ENCODE results near the gene TRAPPC4. TPM values are rescaled to one million over a fixed set of nuclear protein-coding genes. Genes with fewer than 3 reads are reported as not detected.
"Not testable (repeated sequence)": the region's sequence is repeated elsewhere in the genome, so short reads cannot be mapped to it uniquely, and the experiment has no call there.

TRAPPC4 gene
- total RNA-seq, 1 donor from 2014 or later: 62.6 TPM

- DNase-seq (ENCODE audit: low spot score): no peak
Measured at GRCh38 chr11:119014209-119014924, 4.2 kb upstream of the TRAPPC4 start.

GRCh38 chr11:119015054-119015611 lies 3.4 kb upstream of the TRAPPC4 start:
- no peak for DNase-seq (ENCODE audit: low spot score)

- no peak for DNase-seq (ENCODE audit: low spot score)
Measured at GRCh38 chr11:119016216-119017009, 2.2 kb upstream of the TRAPPC4 start.

- not testable (repeated sequence) for DNase-seq (ENCODE audit: low spot score)
Measured at GRCh38 chr11:119017377-119017776, 1.2 kb upstream of the TRAPPC4 start.

GRCh38 chr11:119019996-119020395 lies 1.4 kb downstream of the TRAPPC4 start:
- no peak for DNase-seq (ENCODE audit: low spot score)

GRCh38 chr11:119021631-119022030 lies 3.1 kb downstream of the TRAPPC4 start:
- DNase-seq (ENCODE audit: low spot score): no peak

GRCh38 chr11:119023741-119024140 lies 5.2 kb downstream of the TRAPPC4 start:
- DNase-seq (ENCODE audit: low spot score): no peak

GRCh38 chr11:119024430-119025098 lies 6.0 kb downstream of the TRAPPC4 start:
- DNase-seq (ENCODE audit: low spot score): no peak

- no peak for DNase-seq (ENCODE audit: low spot score)
Measured at GRCh38 chr11:119025099-119025473, 6.5 kb downstream of the TRAPPC4 start.

- no peak for DNase-seq (ENCODE audit: low spot score)
Measured at GRCh38 chr11:119025541-119025940, 7.0 kb downstream of the TRAPPC4 start.

GRCh38 chr11:119025978-119026766 lies 7.6 kb downstream of the TRAPPC4 start:
- no peak for DNase-seq (ENCODE audit: low spot score)

GRCh38 chr11:119026970-119027369 lies 8.4 kb downstream of the TRAPPC4 start:
- DNase-seq (ENCODE audit: low spot score): no peak

GRCh38 chr11:119027561-119028345 lies 9.2 kb downstream of the TRAPPC4 start:
- DNase-seq (ENCODE audit: low spot score): no peak

- no peak for DNase-seq (ENCODE audit: low spot score)
Measured at GRCh38 chr11:119028346-119029068, 9.9 kb downstream of the TRAPPC4 start.

- DNase-seq (ENCODE audit: low spot score): no peak
Measured at GRCh38 chr11:119029069-119029339, 10.4 kb downstream of the TRAPPC4 start.

GRCh38 chr11:119029340-119030028 lies 10.9 kb downstream of the TRAPPC4 start:
- peak; percentile 45 for DNase-seq (ENCODE audit: low spot score)

GRCh38 chr11:119030029-119030328 lies 11.4 kb downstream of the TRAPPC4 start:
- no peak for DNase-seq (ENCODE audit: low spot score)

- peak; percentile 98 for DNase-seq (ENCODE audit: low spot score)
Measured at GRCh38 chr11:119030329-119031047, 11.9 kb downstream of the TRAPPC4 start, which contains the start of gene SLC37A4. Gene SLC37A4, minus strand, starts transcription at chr11:119030877.

- DNase-seq (ENCODE audit: low spot score): no peak
Measured at GRCh38 chr11:119031912-119032280, 13.3 kb downstream of the TRAPPC4 start.

Data from umbilical cord (tissue), 2 donors.